Stimulated activated memory B cell treated with anti-CD40 and anti-IgM and Interleukin-4, amounts not matched to agents 10 μg/mL and 1 μg/mL and 100 μg/mL, for 72 hours (primary cell): Measurements from ENCODE around the gene KIF1A.

Experiments
- ATAC-seq: fragments of 150-1000 bp; cut with Tn5 transposase; 2 replicates; pipeline ENCODE4 v1.10.0; 2021
- H3K27ac Mint-ChIP-seq: one replicate; pipeline ENCODE4 v1.8.0; 2022; ENCODE audit warnings: mild to moderate bottlenecking, mixed read lengths
- H3K27me3 Mint-ChIP-seq: one replicate; pipeline ENCODE4 v1.8.0; 2022; ENCODE audit warnings: mixed read lengths
- H3K36me3 Mint-ChIP-seq: one replicate; pipeline ENCODE4 v1.8.0; 2022; ENCODE audit warnings: mixed read lengths
- H3K4me1 Mint-ChIP-seq: one replicate; pipeline ENCODE4 v1.8.0; 2022; ENCODE audit warnings: mixed read lengths
- H3K4me3 Mint-ChIP-seq: one replicate; pipeline ENCODE4 v1.8.0; 2022; ENCODE audit warnings: mild to moderate bottlenecking, moderate library complexity, mixed read lengths
- H3K9me3 Mint-ChIP-seq: one replicate; pipeline ENCODE4 v1.8.0; 2022; ENCODE audit warnings: mixed read lengths

Gene KIF1A, protein sequence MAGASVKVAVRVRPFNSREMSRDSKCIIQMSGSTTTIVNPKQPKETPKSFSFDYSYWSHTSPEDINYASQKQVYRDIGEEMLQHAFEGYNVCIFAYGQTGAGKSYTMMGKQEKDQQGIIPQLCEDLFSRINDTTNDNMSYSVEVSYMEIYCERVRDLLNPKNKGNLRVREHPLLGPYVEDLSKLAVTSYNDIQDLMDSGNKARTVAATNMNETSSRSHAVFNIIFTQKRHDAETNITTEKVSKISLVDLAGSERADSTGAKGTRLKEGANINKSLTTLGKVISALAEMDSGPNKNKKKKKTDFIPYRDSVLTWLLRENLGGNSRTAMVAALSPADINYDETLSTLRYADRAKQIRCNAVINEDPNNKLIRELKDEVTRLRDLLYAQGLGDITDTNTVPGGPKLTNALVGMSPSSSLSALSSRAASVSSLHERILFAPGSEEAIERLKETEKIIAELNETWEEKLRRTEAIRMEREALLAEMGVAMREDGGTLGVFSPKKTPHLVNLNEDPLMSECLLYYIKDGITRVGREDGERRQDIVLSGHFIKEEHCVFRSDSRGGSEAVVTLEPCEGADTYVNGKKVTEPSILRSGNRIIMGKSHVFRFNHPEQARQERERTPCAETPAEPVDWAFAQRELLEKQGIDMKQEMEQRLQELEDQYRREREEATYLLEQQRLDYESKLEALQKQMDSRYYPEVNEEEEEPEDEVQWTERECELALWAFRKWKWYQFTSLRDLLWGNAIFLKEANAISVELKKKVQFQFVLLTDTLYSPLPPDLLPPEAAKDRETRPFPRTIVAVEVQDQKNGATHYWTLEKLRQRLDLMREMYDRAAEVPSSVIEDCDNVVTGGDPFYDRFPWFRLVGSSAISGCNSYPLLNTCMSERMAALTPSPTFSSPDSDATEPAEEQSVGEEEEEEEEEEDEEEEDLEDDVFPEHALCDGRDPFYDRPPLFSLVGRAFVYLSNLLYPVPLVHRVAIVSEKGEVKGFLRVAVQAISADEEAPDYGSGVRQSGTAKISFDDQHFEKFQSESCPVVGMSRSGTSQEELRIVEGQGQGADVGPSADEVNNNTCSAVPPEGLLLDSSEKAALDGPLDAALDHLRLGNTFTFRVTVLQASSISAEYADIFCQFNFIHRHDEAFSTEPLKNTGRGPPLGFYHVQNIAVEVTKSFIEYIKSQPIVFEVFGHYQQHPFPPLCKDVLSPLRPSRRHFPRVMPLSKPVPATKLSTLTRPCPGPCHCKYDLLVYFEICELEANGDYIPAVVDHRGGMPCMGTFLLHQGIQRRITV (N-terminal part only)

DNA sequence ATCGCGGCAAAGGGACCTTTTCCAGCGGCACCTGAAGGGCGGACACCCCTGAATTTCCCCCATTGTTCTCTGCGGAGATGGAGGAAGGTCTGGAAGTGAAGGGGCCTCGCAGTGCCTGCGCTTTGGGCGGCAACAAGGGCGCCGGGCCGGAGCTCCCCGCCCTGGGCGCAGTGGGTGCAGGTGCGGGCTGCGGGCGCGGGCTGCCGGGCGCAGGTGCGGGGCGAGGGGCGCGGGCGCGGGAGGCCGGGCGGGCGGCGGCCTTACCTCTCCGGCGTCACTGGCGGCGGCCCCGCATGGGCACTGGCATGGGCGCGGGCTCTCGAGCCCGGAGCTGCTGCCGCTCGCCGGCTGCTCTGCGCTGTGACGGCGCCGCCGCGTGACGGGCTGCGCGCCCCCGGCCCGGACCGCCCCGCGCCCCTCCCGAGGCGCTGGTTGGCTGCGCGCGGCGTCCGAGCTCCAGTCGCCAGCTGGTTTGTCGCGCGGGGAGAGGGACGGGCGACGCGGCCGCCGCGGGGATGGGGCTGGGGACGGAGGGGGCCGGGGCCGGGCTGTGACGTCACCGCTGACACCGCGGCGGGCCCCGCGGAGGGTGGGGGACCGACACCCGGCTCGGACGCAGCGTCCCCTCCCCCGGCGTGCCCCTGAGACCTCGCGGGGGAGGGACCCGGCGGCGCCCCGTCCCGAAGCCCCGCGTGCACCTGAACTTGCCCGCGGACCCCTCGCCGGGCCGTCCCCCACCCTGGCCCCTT, at the start of gene KIF1A:
Gene KIF1A (minus strand): TSS at position 362 of the 749 bp plus-strand sequence. CDS start 22,467 bp downstream, outside the sequence.
- Mint-ChIP-seq H3K27me3 (peaks cover 76% of the 10 kb centered on the region), H3K4me1 (peaks cover 8% of the 10 kb centered on the region), H3K27ac (no peak within 1 kb of the TSS), H3K9me3 (peaks cover 5% of the 10 kb centered on the region), H3K36me3 (peaks cover 6% of the 10 kb centered on the region), H3K4me3 (peak within 1 kb of the TSS; percentile 54)
- no peak for ATAC-seq

DNA sequence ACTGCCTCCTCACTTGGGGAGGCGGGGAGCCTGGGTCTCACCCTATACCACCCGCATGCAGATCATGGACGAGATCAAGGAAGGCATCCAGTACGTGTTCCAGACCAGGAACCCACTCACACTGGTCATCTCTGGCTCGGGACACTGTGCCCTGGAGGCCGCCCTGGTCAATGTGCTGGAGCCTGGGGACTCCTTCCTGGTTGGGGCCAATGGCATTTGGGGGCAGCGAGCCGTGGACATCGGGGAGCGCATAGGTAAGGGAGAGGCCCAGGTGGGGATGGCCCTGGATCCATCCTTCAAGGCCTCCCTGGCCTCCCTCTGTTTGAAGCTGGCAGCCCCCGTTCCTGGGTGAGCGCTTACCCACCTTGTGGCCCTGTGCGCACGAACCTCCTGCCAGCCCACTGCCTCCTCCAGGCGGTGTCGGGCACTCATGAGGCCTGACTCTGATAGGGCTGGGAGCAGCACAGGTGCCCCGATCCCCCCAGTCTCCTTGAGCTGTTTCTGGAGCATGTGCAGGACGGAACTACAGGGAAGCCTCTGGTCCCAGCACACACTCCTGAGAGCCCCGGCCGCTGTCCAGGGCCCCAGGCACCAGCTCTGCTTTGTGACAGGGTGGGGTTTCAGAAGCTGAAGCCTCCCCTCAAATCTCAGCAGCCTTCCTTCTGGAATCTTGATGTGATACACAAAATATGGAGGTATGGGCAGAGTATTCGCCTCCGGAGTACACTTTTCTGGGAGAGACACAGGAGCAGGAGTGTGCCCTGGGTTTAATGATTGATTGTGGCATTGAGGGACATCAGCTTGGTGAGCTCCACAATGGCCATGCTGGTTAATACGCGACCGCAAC, 49.3 kb upstream of the KIF1A start:
- Mint-ChIP-seq H3K9me3 (no peaks in the 10 kb centered on the region), H3K36me3 (no peaks in the 10 kb centered on the region), H3K4me1 (no peaks in the 10 kb centered on the region), H3K27me3 (peaks cover 36% of the 10 kb centered on the region), H3K4me3 (no peak overlapping the region), H3K27ac (no peak overlapping the region)
- peak; percentile 32 for ATAC-seq

DNA sequence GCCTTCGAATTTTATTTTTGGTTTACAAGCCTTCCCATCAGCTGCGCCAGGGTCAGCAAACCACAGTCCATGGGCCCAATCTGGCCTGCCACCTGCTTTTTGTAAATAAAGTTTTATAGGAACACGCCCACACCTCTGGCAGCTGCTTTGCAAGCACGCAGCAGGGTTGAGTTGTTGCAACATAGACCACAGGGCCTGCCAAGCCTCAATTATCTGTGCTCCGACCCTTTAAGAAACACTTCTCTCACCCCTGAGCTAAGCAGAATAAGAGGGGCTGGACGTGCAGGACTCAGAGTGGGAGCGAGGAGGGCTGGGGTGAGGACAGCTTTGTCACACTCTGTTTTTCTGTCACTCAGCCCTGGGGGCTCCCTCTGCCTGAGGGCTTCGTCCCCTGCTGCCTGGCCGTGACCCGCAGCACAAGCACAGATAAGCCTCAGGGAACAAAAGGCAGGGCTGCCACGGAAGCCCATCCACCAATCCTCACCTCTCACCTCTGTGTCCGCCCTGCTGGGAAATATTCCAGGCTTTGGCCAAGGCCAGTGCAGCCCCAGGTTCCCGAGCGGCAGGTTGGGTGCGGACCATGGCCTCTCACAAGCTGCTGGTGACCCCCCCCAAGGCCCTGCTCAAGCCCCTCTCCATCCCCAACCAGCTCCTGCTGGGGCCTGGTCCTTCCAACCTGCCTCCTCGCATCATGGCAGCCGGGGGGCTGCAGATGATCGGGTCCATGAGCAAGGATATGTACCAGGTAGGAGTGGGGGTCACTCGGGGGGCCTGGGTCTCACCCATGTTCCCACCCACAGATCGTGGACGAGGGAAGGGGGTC, 48.5 kb upstream of the KIF1A start, which contains the start of gene AGXT:
Gene AGXT (plus strand): TSS at position 539 of the 823 bp plus-strand sequence. CDS start 42 bp downstream, at position 581.
- Mint-ChIP-seq H3K4me3 (no peak within 1 kb of the TSS), H3K27me3 (peaks cover 34% of the 10 kb centered on the region), H3K4me1 (no peaks in the 10 kb centered on the region), H3K9me3 (no peaks in the 10 kb centered on the region), H3K36me3 (no peaks in the 10 kb centered on the region), H3K27ac (no peak within 1 kb of the TSS)
- ATAC-seq = peak; percentile 2

DNA sequence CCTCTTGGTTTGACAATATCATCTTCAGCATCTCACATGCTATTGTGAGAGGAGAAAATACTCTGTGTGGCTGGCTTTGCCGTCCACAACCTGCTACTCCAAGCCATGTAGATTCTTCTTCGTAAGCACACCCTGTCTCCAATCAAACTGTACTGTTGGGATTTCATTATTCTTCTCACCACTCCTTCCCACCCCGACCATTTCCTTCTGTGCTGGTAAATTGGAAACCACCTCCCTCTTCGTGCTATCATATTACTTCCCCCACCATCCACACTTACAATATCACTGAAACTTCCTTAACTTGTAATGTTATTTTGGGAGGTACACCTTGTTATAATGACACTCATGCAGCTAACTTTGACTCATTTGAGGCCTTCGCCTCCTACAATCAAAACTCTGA, 45.4 kb upstream of the KIF1A start:
- no peaks in the 10 kb centered on the region for H3K4me1 Mint-ChIP-seq
- ATAC-seq = no peak
- peaks cover 17% of the 10 kb centered on the region for H3K27me3 Mint-ChIP-seq
- H3K9me3 Mint-ChIP-seq = no peaks in the 10 kb centered on the region
- no peak overlapping the region for H3K4me3 Mint-ChIP-seq
- no peak overlapping the region for H3K27ac Mint-ChIP-seq
- H3K36me3 Mint-ChIP-seq = no peaks in the 10 kb centered on the region

DNA sequence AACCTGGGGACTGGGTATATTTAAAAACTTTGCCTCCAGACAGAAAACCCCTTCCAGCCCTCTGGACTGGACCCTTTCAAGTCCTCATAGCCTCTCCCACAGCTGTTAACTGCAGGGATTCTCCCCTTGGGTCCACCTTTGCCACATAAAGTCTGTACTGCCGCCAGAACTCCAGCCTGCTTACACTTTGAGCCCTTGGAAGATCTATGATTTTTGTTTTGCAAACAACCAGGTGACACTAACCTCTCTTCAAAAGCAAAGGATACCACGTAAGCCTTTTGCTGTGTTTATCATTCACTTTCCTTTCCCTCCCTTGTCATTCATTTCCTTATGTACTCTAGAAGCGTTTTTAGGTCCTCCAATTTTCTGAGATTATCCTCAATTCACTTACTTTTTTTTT, 44.5 kb upstream of the KIF1A start:
- Mint-ChIP-seq H3K4me3 (no peak overlapping the region), H3K4me1 (no peaks in the 10 kb centered on the region), H3K27ac (no peak overlapping the region), H3K27me3 (peaks cover 17% of the 10 kb centered on the region), H3K36me3 (no peaks in the 10 kb centered on the region), H3K9me3 (no peaks in the 10 kb centered on the region)
- ATAC-seq = no peak

DNA sequence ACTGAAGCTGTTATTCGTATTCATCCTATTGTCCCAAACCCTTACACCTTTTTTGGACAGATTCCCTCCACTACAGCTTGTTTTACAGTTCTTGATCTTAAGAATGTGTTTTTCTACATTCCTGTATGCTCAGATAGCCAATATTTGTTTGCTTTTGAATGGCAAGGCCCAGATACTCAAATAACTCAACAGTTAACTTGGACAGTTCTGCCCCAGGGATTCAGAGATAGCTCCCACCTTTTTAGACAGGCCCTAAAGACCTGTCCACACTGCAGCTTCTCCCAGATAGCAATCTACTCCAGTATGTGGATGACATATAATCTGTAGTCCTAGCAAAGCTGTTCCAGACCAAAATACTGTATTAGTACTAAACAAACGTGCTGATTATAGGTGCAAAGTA, 41.5 kb upstream of the KIF1A start:
- H3K27ac Mint-ChIP-seq = no peak overlapping the region

DNA sequence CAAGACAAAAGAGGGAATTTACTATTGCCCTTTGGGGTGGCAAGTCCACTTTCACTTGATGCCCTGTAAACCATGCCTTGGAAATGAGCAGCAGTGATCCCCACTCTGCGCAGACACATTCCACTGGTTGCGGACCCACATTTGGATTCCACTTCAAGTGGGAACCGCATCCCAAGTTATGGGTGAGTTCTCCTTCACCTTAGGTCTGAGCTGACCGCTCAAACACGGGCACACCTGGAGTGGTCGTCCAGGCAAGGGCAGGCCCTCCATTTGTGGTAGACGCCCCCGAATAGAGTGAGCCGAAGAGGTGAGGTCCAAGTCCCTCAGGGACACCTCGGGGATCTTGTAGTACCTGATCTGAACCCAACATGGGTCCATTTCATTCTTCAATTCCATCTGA, 38.9 kb upstream of the KIF1A start:
- Mint-ChIP-seq H3K27ac (no peak overlapping the region), H3K9me3 (peaks cover 4% of the 10 kb centered on the region), H3K36me3 (no peaks in the 10 kb centered on the region), H3K27me3 (peaks cover 17% of the 10 kb centered on the region), H3K4me1 (no peaks in the 10 kb centered on the region), H3K4me3 (no peak overlapping the region)
- ATAC-seq = no peak

More for the DNA sequence above, 41.5 kb upstream of the KIF1A start:
- Mint-ChIP-seq H3K4me3 (no peak overlapping the region), H3K36me3 (no peaks in the 10 kb centered on the region), H3K9me3 (no peaks in the 10 kb centered on the region), H3K27me3 (peaks cover 26% of the 10 kb centered on the region), H3K4me1 (no peaks in the 10 kb centered on the region)
- no peak for ATAC-seq

DNA sequence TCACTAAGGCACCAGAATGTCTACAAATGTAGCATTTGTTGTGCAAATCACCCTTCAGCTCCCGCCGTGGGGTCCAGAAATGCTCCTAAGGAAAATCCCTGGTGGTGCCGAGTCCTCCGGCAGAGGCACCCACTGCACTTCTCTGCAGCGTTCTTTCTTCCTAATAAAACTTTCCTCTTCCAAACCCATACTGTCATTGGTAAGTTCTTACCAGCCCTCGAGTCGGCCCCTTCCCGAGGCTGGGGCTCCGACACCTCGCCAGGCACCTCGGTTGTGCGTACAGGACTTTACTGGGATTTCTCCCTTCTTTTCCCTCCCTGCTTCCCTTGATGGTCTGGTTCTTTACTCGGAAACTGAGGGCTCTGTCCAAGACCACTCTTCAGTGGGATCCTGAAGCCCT, 38.3 kb upstream of the KIF1A start:
- Mint-ChIP-seq H3K4me3 (no peak overlapping the region), H3K36me3 (no peaks in the 10 kb centered on the region), H3K9me3 (peaks cover 4% of the 10 kb centered on the region), H3K27me3 (peaks cover 17% of the 10 kb centered on the region), H3K27ac (no peak overlapping the region), H3K4me1 (no peaks in the 10 kb centered on the region)
- no peak for ATAC-seq

DNA sequence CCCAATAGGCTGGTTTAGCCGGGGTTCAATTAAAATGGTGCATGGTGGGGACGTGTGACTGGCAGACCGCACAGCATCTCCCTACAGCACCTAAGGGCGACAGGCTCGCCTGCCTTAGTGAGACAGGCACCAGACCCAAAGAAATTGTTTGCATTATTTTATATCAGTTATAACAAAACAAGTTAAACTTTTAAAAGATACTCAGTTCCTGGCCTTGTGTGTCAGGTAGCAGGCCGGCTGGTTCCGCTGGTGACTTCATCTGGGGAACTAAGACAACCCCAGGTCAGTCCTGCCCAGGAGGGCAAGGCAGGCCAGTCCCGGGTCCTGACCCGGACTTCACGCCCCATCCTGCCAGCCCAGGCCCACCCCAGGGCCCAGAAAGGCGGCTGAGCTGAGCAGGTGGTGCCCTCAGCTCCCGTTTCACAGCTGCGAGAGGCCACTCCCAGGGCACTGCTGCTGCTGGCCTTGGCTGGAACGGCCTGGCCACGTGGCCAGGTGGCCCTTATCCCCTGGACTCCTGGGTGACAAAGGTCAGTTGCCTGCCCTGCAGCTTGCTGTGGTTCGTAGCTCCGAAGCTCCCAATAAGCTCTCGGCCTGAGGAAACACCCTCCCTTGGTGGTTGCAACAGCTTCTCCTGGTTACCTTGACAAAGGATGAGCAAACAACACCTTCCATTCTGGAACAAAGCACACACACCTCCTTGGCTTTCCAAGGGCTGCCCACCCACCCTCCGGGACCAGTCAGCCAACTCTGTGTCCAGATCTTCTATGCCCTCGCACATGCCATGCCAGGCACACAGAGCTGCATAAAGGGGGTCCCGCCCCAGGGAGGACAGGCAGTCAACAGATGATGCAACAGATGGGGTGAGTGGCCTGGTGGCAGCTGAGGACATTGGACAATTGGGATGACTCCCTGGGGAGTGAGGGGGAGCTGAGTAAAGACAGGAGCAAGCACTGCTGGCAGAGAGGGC, 37.3 kb upstream of the KIF1A start:
- H3K9me3 Mint-ChIP-seq = peaks cover 4% of the 10 kb centered on the region
- H3K27me3 Mint-ChIP-seq = peaks cover 21% of the 10 kb centered on the region
- H3K36me3 Mint-ChIP-seq = no peaks in the 10 kb centered on the region
- ATAC-seq = no peak
- H3K4me1 Mint-ChIP-seq = no peaks in the 10 kb centered on the region
- H3K27ac Mint-ChIP-seq = no peak overlapping the region
- no peak overlapping the region for H3K4me3 Mint-ChIP-seq

DNA sequence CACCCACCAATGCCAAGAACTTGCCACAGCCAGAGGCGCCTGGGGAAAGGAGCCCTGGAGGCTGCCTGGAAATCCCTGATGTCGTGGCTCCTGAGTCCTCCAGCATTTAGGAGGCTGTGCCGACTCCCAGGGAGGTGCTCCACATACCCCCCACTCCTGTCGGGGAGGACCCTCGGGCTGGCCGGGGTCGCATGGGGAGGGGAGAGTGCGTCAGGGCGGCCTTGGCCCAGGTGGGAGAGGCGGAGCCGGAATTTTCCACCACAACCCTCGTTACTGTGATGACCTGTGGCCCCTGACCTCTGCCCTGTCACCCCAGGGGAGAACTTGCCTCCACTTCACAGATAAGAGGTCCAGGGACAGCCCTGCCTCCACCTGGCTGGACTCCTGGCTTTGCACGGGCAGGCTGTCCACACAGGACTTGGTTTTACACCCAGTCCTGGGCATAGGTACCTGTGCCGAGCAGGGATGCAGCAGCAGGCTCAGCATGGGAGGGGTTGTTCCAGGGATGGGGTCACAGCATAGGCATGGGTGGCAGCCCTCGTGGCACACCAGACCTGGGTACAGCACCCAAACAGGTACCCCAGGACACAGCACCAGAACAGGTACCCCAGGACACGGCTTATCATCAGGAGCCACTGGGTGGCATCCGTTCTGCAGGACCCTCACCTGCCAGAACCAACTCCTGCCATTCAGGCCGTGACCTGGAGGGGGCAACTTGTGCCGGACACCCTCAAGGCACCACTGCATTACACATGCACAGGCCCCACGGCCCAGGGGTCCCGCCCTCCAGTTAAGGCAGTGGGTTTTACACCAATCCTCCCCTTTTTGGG, 36.3 kb upstream of the KIF1A start:
- ATAC-seq = no peak
- Mint-ChIP-seq H3K36me3 (no peaks in the 10 kb centered on the region), H3K4me3 (no peak overlapping the region), H3K27ac (no peak overlapping the region), H3K4me1 (no peaks in the 10 kb centered on the region), H3K9me3 (peaks cover 4% of the 10 kb centered on the region), H3K27me3 (peaks cover 30% of the 10 kb centered on the region)

DNA sequence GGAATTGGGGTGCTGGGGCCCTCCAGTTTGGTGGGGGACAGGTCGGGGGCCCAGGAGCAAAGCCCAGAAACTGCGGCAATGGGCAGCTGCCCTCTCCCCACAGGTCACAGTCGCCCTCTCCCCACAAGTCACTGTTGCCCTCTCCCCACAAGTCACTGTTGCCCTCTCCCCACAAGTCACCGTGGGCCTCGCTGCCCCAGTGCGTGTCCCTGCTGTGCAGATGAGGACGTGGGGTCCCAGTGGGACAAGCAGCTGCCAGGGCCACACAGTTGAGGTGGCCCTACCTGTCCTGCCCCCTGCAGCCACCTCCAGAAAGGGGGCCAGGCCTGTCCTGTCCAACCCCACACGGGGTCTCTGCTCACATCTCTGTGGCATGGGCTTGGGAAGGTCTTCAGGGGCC, 35.7 kb upstream of the KIF1A start:
- Mint-ChIP-seq H3K4me3 (no peak overlapping the region), H3K27me3 (peaks cover 37% of the 10 kb centered on the region)
- ATAC-seq = no peak

More for the DNA sequence above, 35.7 kb upstream of the KIF1A start:
- H3K9me3 Mint-ChIP-seq = peaks cover 4% of the 10 kb centered on the region
- no peaks in the 10 kb centered on the region for H3K4me1 Mint-ChIP-seq
- H3K27ac Mint-ChIP-seq = no peak overlapping the region
- H3K36me3 Mint-ChIP-seq = no peaks in the 10 kb centered on the region
